ENCODE data around the gene MEAF6. TPM values are rescaled to one million over a fixed set of nuclear protein-coding genes. Genes with fewer than 3 reads are reported as not detected.

The MEAF6 gene
- total and polyA plus RNA-seq, 8 donors, result 47.7 to 94.7 (median 85.5) TPM

DNA sequence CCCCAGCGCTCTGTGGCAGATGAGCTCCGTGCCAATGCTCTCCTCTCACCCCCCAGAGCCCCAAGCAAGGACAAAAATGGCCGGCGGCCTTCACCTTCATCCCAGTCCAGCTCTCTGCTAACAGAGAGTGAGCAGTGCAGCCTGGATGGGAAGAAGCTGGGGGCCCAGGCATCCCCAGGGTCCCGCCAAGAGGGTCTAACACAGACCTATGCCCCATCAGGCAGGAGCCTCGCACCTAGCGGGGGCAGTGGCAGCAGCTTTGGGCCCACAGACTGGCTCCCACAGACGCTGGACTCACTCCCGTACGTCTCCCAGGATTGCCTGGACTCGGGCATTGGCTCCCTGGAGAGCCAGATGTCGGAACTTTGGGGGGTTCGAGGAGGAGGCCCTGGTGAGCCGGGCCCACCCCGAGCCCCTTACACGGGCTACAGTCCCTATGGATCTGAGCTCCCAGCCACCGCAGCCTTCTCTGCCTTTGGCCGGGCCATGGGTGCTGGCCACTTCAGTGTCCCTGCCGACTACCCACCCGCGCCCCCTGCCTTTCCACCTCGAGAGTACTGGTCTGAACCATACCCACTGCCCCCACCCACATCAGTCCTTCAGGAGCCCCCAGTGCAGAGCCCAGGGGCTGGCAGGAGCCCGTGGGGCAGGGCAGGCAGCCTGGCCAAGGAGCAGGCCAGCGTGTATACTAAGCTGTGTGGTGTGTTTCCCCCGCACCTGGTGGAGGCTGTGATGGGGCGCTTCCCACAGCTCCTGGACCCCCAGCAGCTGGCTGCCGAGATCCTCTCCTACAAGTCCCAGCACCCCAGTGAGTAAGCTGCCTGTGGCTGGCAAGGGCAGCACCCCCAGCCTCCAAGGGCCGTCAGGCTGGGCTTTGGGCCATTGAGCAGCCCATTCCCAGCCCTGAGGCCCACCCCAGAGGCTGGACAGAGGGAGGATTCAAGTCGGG is 31.5 kb downstream of the MEAF6 start:
- no peak overlapping the region for H3K4me3 ChIP-seq
- peaks cover 56 to 95% of the 10 kb centered on the region in 2 donors for H3K4me1 ChIP-seq
- intact Hi-C loops (cut with DNase I), result no loop called here
- TF ChIP-seq, protein P1, sequence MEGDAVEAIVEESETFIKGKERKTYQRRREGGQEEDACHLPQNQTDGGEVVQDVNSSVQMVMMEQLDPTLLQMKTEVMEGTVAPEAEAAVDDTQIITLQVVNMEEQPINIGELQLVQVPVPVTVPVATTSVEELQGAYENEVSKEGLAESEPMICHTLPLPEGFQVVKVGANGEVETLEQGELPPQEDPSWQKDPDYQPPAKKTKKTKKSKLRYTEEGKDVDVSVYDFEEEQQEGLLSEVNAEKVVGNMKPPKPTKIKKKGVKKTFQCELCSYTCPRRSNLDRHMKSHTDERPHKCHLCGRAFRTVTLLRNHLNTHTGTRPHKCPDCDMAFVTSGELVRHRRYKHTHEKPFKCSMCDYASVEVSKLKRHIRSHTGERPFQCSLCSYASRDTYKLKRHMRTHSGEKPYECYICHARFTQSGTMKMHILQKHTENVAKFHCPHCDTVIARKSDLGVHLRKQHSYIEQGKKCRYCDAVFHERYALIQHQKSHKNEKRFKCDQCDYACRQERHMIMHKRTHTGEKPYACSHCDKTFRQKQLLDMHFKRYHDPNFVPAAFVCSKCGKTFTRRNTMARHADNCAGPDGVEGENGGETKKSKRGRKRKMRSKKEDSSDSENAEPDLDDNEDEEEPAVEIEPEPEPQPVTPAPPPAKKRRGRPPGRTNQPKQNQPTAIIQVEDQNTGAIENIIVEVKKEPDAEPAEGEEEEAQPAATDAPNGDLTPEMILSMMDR (IDR thresholded peaks at IDR 0.05), result no peak
- no peaks in the 10 kb centered on the region for H3K9me3 ChIP-seq
- peak overlapping the region in 1 of 2 donors; percentile 85 for H3K27ac ChIP-seq
- ATAC-seq (no peak), DNase-seq (no peak)
- H3K36me3 ChIP-seq, result peaks cover 8 to 71% of the 10 kb centered on the region in 2 donors
- H3K27me3 ChIP-seq, result no peaks in the 10 kb centered on the region

DNA sequence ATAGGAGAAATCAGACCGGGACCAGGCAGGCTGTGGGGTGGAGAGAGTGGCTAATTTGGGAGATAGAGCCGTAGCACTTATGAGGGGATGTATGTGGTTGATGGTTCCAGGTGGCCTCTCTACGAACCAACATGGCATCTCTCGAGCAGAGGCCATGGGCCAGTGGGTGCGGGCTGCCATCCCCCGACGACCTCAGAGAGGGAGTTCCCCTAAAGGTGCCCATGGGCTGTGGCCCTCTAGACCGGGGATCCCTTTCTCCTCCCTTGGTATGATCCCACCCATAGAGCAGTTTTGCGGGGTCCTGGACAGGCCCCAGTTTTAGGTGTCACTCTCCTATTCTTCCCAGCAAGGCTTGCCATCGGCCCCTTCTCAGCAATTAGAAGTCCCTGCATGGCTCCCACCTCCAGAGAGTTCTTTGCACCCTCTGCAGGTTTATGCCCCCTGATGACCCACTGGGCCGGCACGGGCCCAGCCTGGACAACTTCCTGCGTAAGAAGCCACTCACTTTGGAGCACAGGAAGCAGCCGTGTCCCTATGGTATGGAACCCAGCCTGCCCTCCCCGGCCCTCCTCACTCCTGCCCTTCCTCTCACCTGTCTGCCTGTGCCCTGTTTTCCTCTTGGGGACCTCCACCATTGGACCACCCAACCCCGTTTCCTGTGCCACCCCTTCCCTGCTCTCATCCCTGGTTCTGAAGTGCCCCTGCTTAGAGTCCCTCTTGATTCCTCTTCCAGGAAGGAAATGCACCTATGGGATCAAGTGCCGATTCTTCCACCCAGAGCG is 32.4 kb downstream of the MEAF6 start:
- Histone ChIP-seq H3K4me3 (no peak overlapping the region), H3K27me3 (no peaks in the 10 kb centered on the region), H3K36me3 (peaks cover 8 to 77% of the 10 kb centered on the region in 2 donors), H3K9me3 (no peaks in the 10 kb centered on the region), H3K27ac (peak overlapping the region in 1 of 2 donors; percentile 94), H3K4me1 (peaks cover 60 to 96% of the 10 kb centered on the region in 2 donors)
- TF ChIP-seq, protein P1 (IDR thresholded peaks at IDR 0.05), result no peak
- no peak for DNase-seq
- no peak for ATAC-seq
- intact Hi-C loops (cut with DNase I), result no loop called here

DNA sequence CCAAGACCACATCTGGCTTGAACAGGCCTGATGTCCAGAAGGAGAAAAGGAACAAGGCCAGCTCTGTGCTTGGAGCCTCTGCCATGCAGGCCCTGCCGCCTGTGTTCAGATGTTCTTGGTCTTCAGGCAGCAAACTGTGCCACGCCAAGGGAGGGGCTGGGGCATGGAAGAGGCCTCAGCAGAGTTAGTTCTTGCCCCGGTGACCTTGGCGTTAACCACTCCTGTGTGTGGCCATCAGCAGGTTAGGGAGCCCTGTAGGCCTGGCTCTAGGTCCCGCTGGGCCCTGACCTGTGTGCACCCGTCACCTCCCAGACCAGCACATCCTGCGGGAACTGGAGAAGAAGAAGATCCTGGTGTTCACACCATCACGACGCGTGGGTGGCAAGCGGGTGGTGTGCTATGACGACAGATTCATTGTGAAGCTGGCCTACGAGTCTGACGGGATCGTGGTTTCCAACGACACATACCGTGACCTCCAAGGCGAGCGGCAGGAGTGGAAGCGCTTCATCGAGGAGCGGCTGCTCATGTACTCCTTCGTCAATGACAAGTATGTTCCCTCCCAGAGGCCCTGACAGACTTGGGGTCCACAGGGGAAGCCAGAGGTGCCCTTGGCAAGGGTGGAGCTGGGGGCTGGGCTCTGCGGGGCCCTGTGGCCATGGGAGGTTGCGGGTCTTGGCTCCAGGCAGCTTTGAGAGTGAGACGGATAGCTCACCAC is 33.1 kb downstream of the MEAF6 start:
- Histone ChIP-seq H3K4me1 (peaks cover 60 to 96% of the 10 kb centered on the region in 2 donors), H3K4me3 (no peak overlapping the region), H3K27ac (peak overlapping the region in 1 of 2 donors; percentile 94), H3K36me3 (peaks cover 8 to 83% of the 10 kb centered on the region in 2 donors), H3K9me3 (no peaks in the 10 kb centered on the region), H3K27me3 (no peaks in the 10 kb centered on the region)
- intact Hi-C loops (cut with DNase I), result no loop called here
- DNase-seq (peak in 1 of 4 donors; percentile 32), ATAC-seq (no peak)
- TF ChIP-seq, protein P1 (IDR thresholded peaks at IDR 0.05), result no peak

- Histone ChIP-seq H3K9me3 (no peaks in the 10 kb centered on the region), H3K4me3 (peak overlapping the region in 1 of 2 donors; percentile 94), H3K27me3 (no peaks in the 10 kb centered on the region), H3K36me3 (peaks cover 8 to 90% of the 10 kb centered on the region in 2 donors), H3K27ac (peak overlapping the region; percentile 94 to 96), H3K4me1 (peaks cover 60 to 96% of the 10 kb centered on the region in 2 donors)
- DNase-seq (peak in 1 of 4 donors; percentile 32), ATAC-seq (no peak)
- intact Hi-C loops (cut with DNase I), result no loop called here
- TF ChIP-seq, protein P1 (IDR thresholded peaks at IDR 0.05), result no peak
Observed at GRCh38 chr1:37480581-37481288, 33.8 kb downstream of the MEAF6 start.

All from left lung (tissue), 10 donors.